SK-N-SH (cell line): ENCODE results near the gene SMIM24. TPM values are rescaled to one million over a fixed set of nuclear protein-coding genes. Genes with fewer than 3 reads are reported as not detected.

ENCODE experiments used
- CTCF ChIA-PET: fragments of 300-600, 350-600 bp; formaldehyde crosslinking; extraction: SDS; loops from one replicate; lab custom pipeline; 2021; lab: Yijun Ruan, JAX
- POLR2A ChIA-PET: fragments of 350-600 bp; sonication (Branson Sonifier 250); formaldehyde crosslinking; extraction: SDS; loops from one replicate; lab custom pipeline; 2020; ENCODE audit warnings: antibody characterized with exemption, inconsistent platforms; lab: Yijun Ruan, JAX
- DNase-seq: peaks from one replicate; pipeline ENCODE4 v3.0.0; 2012
- H2AFZ ChIP-seq: fragments of 200-600 bp; sonication (generic); 2 replicates; pipeline ENCODE4 v1.8.1; 2016; ENCODE audit warnings: antibody characterized with exemption, mild to moderate bottlenecking, low read depth
- H3F3A ChIP-seq: fragments of 200-600 bp; sonication (generic); replicated peaks from 2 replicates; pipeline ENCODE3; 2016; ENCODE audit warnings: antibody characterized with exemption, mild to moderate bottlenecking; ENCODE audit not compliant: insufficient read depth
- H3K27ac ChIP-seq, 2 experiments: fragments of 200-500 bp in 1 of 2; fragments of 200-600 bp in 1 of 2; sonication (Bioruptor generic) in 1 of 2; sonication (generic), shearing (Covaris generic) in 1 of 2; 2 replicates each; pipeline versions ENCODE4 v1.5.1 to v1.6.1; 2014 to 2016; ENCODE audit warnings: low read depth in 2 of 2, inconsistent platforms in 1 of 2, low read length in 1 of 2, mild to moderate bottlenecking in 1 of 2, mixed read lengths in 1 of 2
- H3K27me3 ChIP-seq: fragments of 200-600 bp; sonication (generic), shearing (Covaris generic); 2 replicates; pipeline ENCODE4 v1.6.1; 2016; ENCODE audit warnings: mixed run types; ENCODE audit not compliant: insufficient read depth
- H3K36me3 ChIP-seq, 2 experiments: fragments of 200-500 bp in 1 of 2; fragments of 200-600 bp in 1 of 2; sonication (Bioruptor generic) in 1 of 2; sonication (generic) in 1 of 2; replicated peaks in 1 of 2; 2 replicates each; pipeline versions ENCODE3 to v1.5.1; 2014 to 2016; ENCODE audit warnings: low read length in 1 of 2, mild to moderate bottlenecking in 1 of 2; ENCODE audit not compliant: insufficient read depth in 2 of 2, control insufficient read depth in 1 of 2
- H3K4me1 ChIP-seq, 2 experiments: fragments of 200-500 bp in 1 of 2; fragments of 200-600 bp in 1 of 2; sonication (Bioruptor generic) in 1 of 2; sonication (generic), shearing (Covaris generic) in 1 of 2; 2 replicates each; pipeline versions ENCODE4 v1.5.1 to v1.6.1; 2014 to 2016; ENCODE audit warnings: low read depth in 1 of 2, low read length in 1 of 2, mixed run types in 1 of 2; ENCODE audit not compliant: insufficient read depth in 2 of 2, control insufficient read depth in 1 of 2
- H3K4me2 ChIP-seq: fragments of 200-600 bp; sonication (generic), shearing (Covaris generic); 2 replicates; pipeline ENCODE4 v1.6.1; 2017; ENCODE audit warnings: mixed run types
- H3K4me3 ChIP-seq, 2 experiments: fragments of 200-500 bp in 1 of 2; fragments of 200-600 bp in 1 of 2; sonication (Bioruptor generic) in 1 of 2; sonication (generic), shearing (Covaris generic) in 1 of 2; 2 replicates each; pipeline versions ENCODE4 v1.5.1 to v1.8.1; 2014 to 2016; ENCODE audit warnings: low read depth in 2 of 2, inconsistent platforms in 1 of 2, low read length in 1 of 2, mild to moderate bottlenecking in 1 of 2, mixed read lengths in 1 of 2, moderate library complexity in 1 of 2
- H3K79me2 ChIP-seq: fragments of 200-600 bp; sonication (generic); 2 replicates; pipeline ENCODE4 v1.8.1; 2017; ENCODE audit warnings: mild to moderate bottlenecking; ENCODE audit not compliant: insufficient read depth
- H3K9ac ChIP-seq: fragments of 200-600 bp; sonication (generic); 2 replicates; pipeline ENCODE4 v1.6.1; 2017; ENCODE audit warnings: mixed run types
- H3K9me2 ChIP-seq: fragments of 200-600 bp; sonication (generic); 2 replicates; pipeline ENCODE4 v1.6.1; 2017; ENCODE audit warnings: mixed run types
- H3K9me3 ChIP-seq: fragments of 200-600 bp; sonication (generic); 2 replicates; pipeline ENCODE4 v1.6.1; 2017; ENCODE audit warnings: mixed run types, mild to moderate bottlenecking, moderate library complexity
- H4K20me1 ChIP-seq: fragments of 200-600 bp; sonication (generic); 2 replicates; pipeline ENCODE4 v1.6.1; 2017; ENCODE audit warnings: mild to moderate bottlenecking, mixed run types; ENCODE audit not compliant: insufficient read depth
- CHD2 ChIP-seq: fragments of 150-350 bp; IDR thresholded peaks from 2 replicates; pipeline ENCODE4 v1.6.1; 2018; ENCODE audit warnings: low read length; ENCODE audit not compliant: partially characterized antibody
- ELF1 ChIP-seq: IDR thresholded peaks from 2 replicates; pipeline ENCODE4 v1.4.0; 2012
- EP300 ChIP-seq, 2 experiments: IDR thresholded peaks; 2 replicates each; pipeline versions ENCODE4 v1.4.0 to v1.6.1; 2012; ENCODE audit warnings: borderline replicate concordance in 1 of 2, low read depth in 1 of 2, low read length in 1 of 2
- FOSL2 ChIP-seq: IDR thresholded peaks from 2 replicates; pipeline ENCODE4 v1.4.0; 2012; ENCODE audit warnings: low read depth, mild to moderate bottlenecking, moderate library complexity, borderline replicate concordance
- FOXM1 ChIP-seq: IDR thresholded peaks from 2 replicates; pipeline ENCODE4 v1.4.0; 2012; ENCODE audit warnings: low read depth, mild to moderate bottlenecking
- GABPA ChIP-seq: IDR thresholded peaks from 2 replicates; pipeline ENCODE4 v1.4.0; 2012; ENCODE audit warnings: low read depth, mild to moderate bottlenecking
- GATA2 ChIP-seq: sonication (generic); formaldehyde crosslinking; IDR thresholded peaks from 2 replicates; pipeline ENCODE4 v1.5.0; 2020; ENCODE audit warnings: mild to moderate bottlenecking, missing genetic modification reagents
- MAX ChIP-seq: IDR thresholded peaks from 2 replicates; pipeline ENCODE4 v1.4.0; 2012; ENCODE audit warnings: low read depth
- MXI1 ChIP-seq: IDR thresholded peaks from 2 replicates; pipeline ENCODE4 v1.6.1; 2012; ENCODE audit warnings: mild to moderate bottlenecking, low read depth, low read length, improper control_type of control experiment
- NFIC ChIP-seq: IDR thresholded peaks from 2 replicates; pipeline ENCODE4 v1.4.0; 2012; ENCODE audit warnings: borderline replicate concordance
- NRF1 ChIP-seq: IDR thresholded peaks from 2 replicates; pipeline ENCODE4 v1.6.1; 2012; ENCODE audit warnings: low read depth, mild to moderate bottlenecking, low read length
- POLR2AphosphoS5 ChIP-seq: IDR thresholded peaks from 2 replicates; pipeline ENCODE4 v1.6.1; 2012; ENCODE audit warnings: low read depth, low read length
- RXRA ChIP-seq: IDR thresholded peaks from 2 replicates; pipeline ENCODE4 v1.4.0; 2012; ENCODE audit warnings: low read depth, mild to moderate bottlenecking, borderline replicate concordance
- SIN3A ChIP-seq: IDR thresholded peaks from 2 replicates; pipeline ENCODE4 v1.6.1; 2012; ENCODE audit warnings: low read depth, mild to moderate bottlenecking, low read length, moderate library complexity, borderline replicate concordance
- TAF1 ChIP-seq: IDR thresholded peaks from 2 replicates; pipeline ENCODE4 v1.6.1; 2012; ENCODE audit warnings: low read depth, mild to moderate bottlenecking, low read length, moderate library complexity, borderline replicate concordance
- TCF12 ChIP-seq: IDR thresholded peaks from 2 replicates; pipeline ENCODE4 v1.4.0; 2012
- USF1 ChIP-seq: IDR thresholded peaks from 2 replicates; pipeline ENCODE4 v1.4.0; 2012; ENCODE audit warnings: low read depth, borderline replicate concordance
- YY1 ChIP-seq: IDR thresholded peaks from 2 replicates; pipeline ENCODE4 v1.4.0; 2012; ENCODE audit warnings: low read depth, mild to moderate bottlenecking
- WGBS: methylation state at CpG from one replicate; pipeline ENCODE4 v1.1.6; 2017; ENCODE audit warnings: low lambda C conversion rate; 5-methylcytosine and 5-hydroxymethylcytosine counted together
- polyA plus RNA-seq, 3 experiments: library from polyadenylated mRNA; depleted of rRNA; stranded (reverse); fragments of >200 nt; gene quantifications; 2 replicates each; pipeline ENCODE4 v1.2.3, GENCODE V29; 2012

The SMIM24 gene
- polyA plus RNA-seq, 1 of the 3 experiments (the other 2 are of a cell fraction): 0.12 TPM

GRCh38 chr19:3506384-3507340 lies 26.3 kb upstream of the SMIM24 start:
- Histone ChIP-seq H3K27me3 (no peaks in the 10 kb centered on the region), H3K4me3 (peak overlapping the region; percentile 69 to 71), H3K27ac (peak overlapping the region; percentile 47 to 53; a peak in 3 of 4 replicates), H2AFZ (peak overlapping the region; percentile 65; the same call in 1 of the 2 replicates), H3K9me2 (no peaks in the 10 kb centered on the region), H4K20me1 (peaks cover 40% of the 10 kb centered on the region), H3K4me2 (peak overlapping the region; percentile 93), H3K36me3 (peaks cover 0 to 4% of the 10 kb centered on the region in 2 experiments), H3K4me1 (peaks cover 11% of the 10 kb centered on the region in 2 experiments; a peak in 2 of 4 replicates), H3K9ac (peak overlapping the region; percentile 87), H3K9me3 (no peaks in the 10 kb centered on the region), H3K79me2 (peaks cover 55% of the 10 kb centered on the region), H3F3A (peaks cover 16% of the 10 kb centered on the region)
- no peak for TF ChIP-seq NRF1
- TF ChIP-seq FOSL2: no peak
- no peak for TF ChIP-seq RXRA
- no peak for TF ChIP-seq MXI1
- ChIA-PET POLR2A (interaction anchor here (1.4 kb wide), 1 partner anchor 13 kb away, joined by 3 read pairs; no protein-coding TSS in a partner anchor), CTCF (interaction anchor here (1.7 kb wide), 1 partner anchor 32 kb away, joined by 3 read pairs; the partner anchor contains the start of gene TEKTIP1)
- peak; percentile 66 for DNase-seq
- 1% methylated on average over 24 of the region's 69 CpGs for WGBS

GRCh38 chr19:3505598-3506383 lies 25.5 kb upstream of the SMIM24 start, which contains the start of gene FZR1:
FZR1 (plus strand) TSS chr19:3506311; CDS start chr19:3522990, 16,679 bp downstream.
- no peaks in the 10 kb centered on the region for H3K27me3 ChIP-seq
- no peaks in the 10 kb centered on the region for H3K36me3 ChIP-seq
- peak within 1 kb of the TSS; percentile 80 to 81 for H3K27ac ChIP-seq
- peak; percentile 100 for DNase-seq
- peak within 1 kb of the TSS; percentile 89 for H2AFZ ChIP-seq
- H4K20me1 ChIP-seq: peaks cover 32% of the 10 kb centered on the region
- no peaks in the 10 kb centered on the region for H3K9me3 ChIP-seq
- H3K9me2 ChIP-seq: no peaks in the 10 kb centered on the region
- 10% methylated on average over 10 of the region's 79 CpGs for WGBS
- H3K4me1 ChIP-seq: peaks cover 11% of the 10 kb centered on the region in 2 experiments; a peak in 2 of 4 replicates
- POLR2A ChIA-PET: interaction anchor here (1.4 kb wide), 1 partner anchor 14 kb away, joined by 3 read pairs; no protein-coding TSS in a partner anchor
- TF ChIP-seq CHD2 (peak; percentile 66), FOSL2 (no peak), TAF1 (peak; percentile 62; the same call in 1 of the 2 replicates), ELF1 (peak; percentile 96), NFIC (no peak), YY1 (peak; percentile 79; the same call in 1 of the 2 replicates), SIN3A (peak; percentile 86; the same call in 1 of the 2 replicates), NRF1 (peak; percentile 98), MXI1 (peak; percentile 87), TCF12 (peak; percentile 22; the same call in 1 of the 2 replicates), FOXM1 (peak; percentile 100), GATA2 (CRISPR knock-in tag) (peak; percentile 94), GABPA (peak; percentile 85), USF1 (no peak), MAX (peak; percentile 93), POLR2AphosphoS5 (peak; percentile 64), EP300 (IDR thresholded peaks at IDR 0.05; ENCODE audit: borderline replicate concordance in 1 of 2, low read depth in 1 of 2, low read length in 1 of 2) (no peak)
- peak within 1 kb of the TSS; percentile 69 to 91 for H3K4me3 ChIP-seq
- peaks cover 20% of the 10 kb centered on the region for H3F3A ChIP-seq
- H3K79me2 ChIP-seq: peaks cover 47% of the 10 kb centered on the region
- H3K4me2 ChIP-seq: peak within 1 kb of the TSS; percentile 98
- CTCF ChIA-PET: interaction anchor here (1.5 to 1.7 kb wide), 2 partner anchors 33 to 80 kb away, joined by 3 to 9 read pairs; partner anchors contain the start of genes GIPC3 and TEKTIP1
- peak within 1 kb of the TSS; percentile 92 for H3K9ac ChIP-seq
